Neuron (in vitro differentiated cells): Measurements from ENCODE around the gene DPH1.

Experiments used
- H2AFZ ChIP-seq: one replicate; pipeline ENCODE4 v1.6.1; 2013; ENCODE audit warnings: low read depth, mild to moderate bottlenecking, inconsistent platforms, low read length, moderate library complexity
- H3K27me3 ChIP-seq: one replicate; pipeline ENCODE4 v1.6.1; 2013; ENCODE audit warnings: low read length; ENCODE audit not compliant: insufficient read depth
- H3K36me3 ChIP-seq: one replicate; pipeline ENCODE4 v1.6.1; 2013; ENCODE audit warnings: low read length; ENCODE audit not compliant: insufficient read depth
- H3K4me1 ChIP-seq: one replicate; pipeline ENCODE4 v1.6.1; 2013; ENCODE audit warnings: low read length; ENCODE audit not compliant: insufficient read depth
- H3K4me3 ChIP-seq: 2 replicates; pipeline ENCODE4 v1.5.1; 2013; ENCODE audit warnings: mild to moderate bottlenecking, low read length, moderate library complexity
- H3K9me3 ChIP-seq: one replicate; pipeline ENCODE4 v1.6.1; 2013; ENCODE audit warnings: low read length

Gene DPH1

DNA sequence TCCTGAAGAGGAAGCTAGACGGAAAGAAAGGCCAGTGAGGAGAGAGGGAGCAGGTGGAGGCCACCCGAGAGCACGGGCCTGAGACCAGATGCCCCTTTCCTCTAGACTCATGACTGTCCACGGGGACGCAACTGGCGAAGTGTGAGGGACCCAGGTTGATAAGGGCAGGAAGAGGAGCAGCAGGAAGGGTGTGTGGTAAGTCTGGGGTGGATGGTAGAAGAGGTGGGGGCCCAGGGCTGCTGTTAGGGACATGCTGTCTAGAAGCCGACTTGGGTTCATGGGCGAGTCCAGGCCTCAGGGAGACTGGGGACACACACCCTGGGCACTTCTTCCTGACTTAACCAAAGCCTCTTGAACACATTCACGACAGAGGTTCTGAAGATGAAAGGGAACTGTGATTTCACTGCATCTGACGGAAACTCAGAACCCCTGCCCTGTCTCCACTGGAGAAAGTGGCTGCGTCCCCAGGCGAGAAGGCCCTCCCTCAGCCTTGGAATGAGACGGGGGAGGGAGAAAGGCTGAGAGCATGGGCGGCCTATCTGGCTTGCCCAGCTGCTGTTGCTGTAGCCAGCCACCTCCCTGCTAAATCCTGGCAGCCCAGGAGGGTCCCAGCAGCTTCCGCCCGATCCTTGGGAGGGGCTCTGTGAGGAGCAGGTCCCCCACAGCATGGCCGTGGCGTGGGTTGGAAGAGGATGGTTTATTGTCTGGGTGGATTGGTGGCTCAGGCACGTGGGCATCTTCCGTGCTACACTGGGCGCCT is 30.9 kb downstream of the DPH1 start:
- Histone ChIP-seq H3K36me3 (peaks cover 54% of the 10 kb centered on the region), H3K9me3 (peaks cover 5% of the 10 kb centered on the region), H3K27me3 (no peaks in the 10 kb centered on the region), H3K4me1 (no peaks in the 10 kb centered on the region), H3K4me3 (no peak overlapping the region), H2AFZ (no peak overlapping the region)

DNA sequence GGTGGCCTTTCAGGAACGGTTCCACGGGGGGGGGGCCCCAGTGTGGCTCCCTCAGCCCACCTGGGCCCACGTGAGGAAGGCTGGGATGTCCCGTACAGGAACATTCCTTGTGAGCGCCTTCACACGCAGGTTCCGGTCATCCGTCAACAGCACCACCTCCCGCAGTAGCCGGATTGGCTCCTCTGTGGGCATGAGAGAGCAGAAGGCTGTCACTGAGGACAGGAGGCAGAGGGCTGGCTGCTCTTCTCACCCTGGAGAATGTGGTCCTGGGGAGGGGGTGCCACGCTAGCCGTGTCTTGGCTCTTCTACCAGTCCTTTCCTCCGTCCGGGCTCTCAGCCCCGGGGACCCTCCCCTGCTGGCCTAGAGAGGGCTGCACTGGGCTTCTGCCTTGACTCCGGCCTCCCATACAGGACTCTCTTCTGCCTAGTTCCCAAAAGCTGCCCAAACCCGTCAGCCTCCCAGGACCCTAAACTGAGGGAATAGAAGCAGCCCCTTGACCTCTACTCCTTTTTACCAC is 31.5 kb downstream of the DPH1 start:
- Histone ChIP-seq H2AFZ (no peak overlapping the region), H3K9me3 (peaks cover 5% of the 10 kb centered on the region), H3K4me3 (no peak overlapping the region), H3K4me1 (no peaks in the 10 kb centered on the region), H3K27me3 (no peaks in the 10 kb centered on the region), H3K36me3 (peaks cover 60% of the 10 kb centered on the region)

DNA sequence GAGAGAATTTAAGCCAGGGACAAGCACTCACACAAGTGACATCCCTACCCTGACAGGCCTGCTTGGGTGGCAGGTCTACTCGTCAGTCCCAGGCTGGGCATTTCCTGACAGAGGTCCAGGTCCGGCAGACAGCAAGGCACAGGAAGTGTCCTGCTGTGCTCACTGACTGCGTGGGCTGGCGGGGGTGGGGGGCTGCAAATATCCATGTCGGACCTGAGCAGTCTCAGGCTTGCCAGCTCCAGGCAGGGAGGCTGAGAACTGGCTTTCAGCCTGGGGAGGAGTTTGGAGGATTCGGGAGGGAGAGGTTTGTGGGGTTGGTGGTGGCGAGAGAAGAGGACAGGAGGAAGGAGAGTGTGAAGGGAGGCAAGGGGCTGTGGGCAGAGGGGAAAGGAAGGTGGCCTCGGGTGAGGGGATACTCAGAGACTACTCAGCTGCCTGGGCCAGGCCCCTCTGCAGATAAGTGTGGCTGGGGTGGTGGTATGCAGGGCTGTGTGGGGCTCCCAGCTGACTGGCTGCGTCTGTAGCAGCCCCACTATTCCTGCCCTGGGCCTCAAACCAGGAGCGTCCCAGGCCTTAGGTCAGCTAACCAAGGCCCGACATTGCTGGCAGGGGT is 32.7 kb downstream of the DPH1 start:
- H3K36me3 ChIP-seq, result peaks cover 69% of the 10 kb centered on the region
- H3K4me3 ChIP-seq, result no peak overlapping the region
- H2AFZ ChIP-seq, result no peak overlapping the region
- no peaks in the 10 kb centered on the region for H3K4me1 ChIP-seq
- no peaks in the 10 kb centered on the region for H3K27me3 ChIP-seq
- peaks cover 5% of the 10 kb centered on the region for H3K9me3 ChIP-seq

GRCh38 chr17:2063261-2064146 is 33.6 kb downstream of the DPH1 start:
- H3K4me1 ChIP-seq, result no peaks in the 10 kb centered on the region
- H3K4me3 ChIP-seq, result no peak overlapping the region
- H3K27me3 ChIP-seq, result no peaks in the 10 kb centered on the region
- peaks cover 75% of the 10 kb centered on the region for H3K36me3 ChIP-seq
- H2AFZ ChIP-seq, result no peak overlapping the region
- H3K9me3 ChIP-seq, result peaks cover under 1% of the 10 kb centered on the region

GRCh38 chr17:2064147-2064489 is 34.2 kb downstream of the DPH1 start:
- no peak overlapping the region for H2AFZ ChIP-seq
- H3K4me3 ChIP-seq, result no peak overlapping the region
- peaks cover 81% of the 10 kb centered on the region for H3K36me3 ChIP-seq
- no peaks in the 10 kb centered on the region for H3K9me3 ChIP-seq
- no peaks in the 10 kb centered on the region for H3K4me1 ChIP-seq
- no peaks in the 10 kb centered on the region for H3K27me3 ChIP-seq

GRCh38 chr17:2064520-2064971 is 34.6 kb downstream of the DPH1 start:
- H3K36me3 ChIP-seq, result peaks cover 84% of the 10 kb centered on the region
- H3K27me3 ChIP-seq, result no peaks in the 10 kb centered on the region
- H2AFZ ChIP-seq, result no peak overlapping the region
- H3K4me3 ChIP-seq, result no peak overlapping the region
- no peaks in the 10 kb centered on the region for H3K4me1 ChIP-seq
- H3K9me3 ChIP-seq, result no peaks in the 10 kb centered on the region

GRCh38 chr17:2064980-2065785 is 35.2 kb downstream of the DPH1 start:
- Histone ChIP-seq H3K4me3 (no peak overlapping the region), H3K27me3 (no peaks in the 10 kb centered on the region), H3K36me3 (peaks cover 84% of the 10 kb centered on the region), H3K9me3 (no peaks in the 10 kb centered on the region), H2AFZ (no peak overlapping the region), H3K4me1 (no peaks in the 10 kb centered on the region)

GRCh38 chr17:2065949-2066400 is 36.0 kb downstream of the DPH1 start:
- Histone ChIP-seq H3K4me1 (no peaks in the 10 kb centered on the region), H3K4me3 (no peak overlapping the region), H2AFZ (no peak overlapping the region), H3K27me3 (no peaks in the 10 kb centered on the region), H3K36me3 (peaks cover 84% of the 10 kb centered on the region), H3K9me3 (no peaks in the 10 kb centered on the region)

- H3K4me3 ChIP-seq, result no peak overlapping the region
- H3K4me1 ChIP-seq, result no peaks in the 10 kb centered on the region
- H3K9me3 ChIP-seq, result no peaks in the 10 kb centered on the region
- H3K27me3 ChIP-seq, result no peaks in the 10 kb centered on the region
- H3K36me3 ChIP-seq, result peaks cover 78% of the 10 kb centered on the region
- no peak overlapping the region for H2AFZ ChIP-seq
Observed at GRCh38 chr17:2067048-2067561, 37.2 kb downstream of the DPH1 start.

- no peaks in the 10 kb centered on the region for H3K27me3 ChIP-seq
- no peaks in the 10 kb centered on the region for H3K9me3 ChIP-seq
- H3K4me1 ChIP-seq, result no peaks in the 10 kb centered on the region
- no peak overlapping the region for H3K4me3 ChIP-seq
- H2AFZ ChIP-seq, result no peak overlapping the region
- peaks cover 82% of the 10 kb centered on the region for H3K36me3 ChIP-seq
Observed at GRCh38 chr17:2067608-2068024, 37.7 kb downstream of the DPH1 start.

- Histone ChIP-seq H3K4me3 (no peak overlapping the region), H2AFZ (no peak overlapping the region), H3K36me3 (peaks cover 81% of the 10 kb centered on the region), H3K27me3 (no peaks in the 10 kb centered on the region), H3K4me1 (no peaks in the 10 kb centered on the region), H3K9me3 (no peaks in the 10 kb centered on the region)
Observed at GRCh38 chr17:2068031-2068518, 38.1 kb downstream of the DPH1 start.

- H3K4me1 ChIP-seq, result no peaks in the 10 kb centered on the region
- no peaks in the 10 kb centered on the region for H3K27me3 ChIP-seq
- no peak overlapping the region for H3K4me3 ChIP-seq
- no peak overlapping the region for H2AFZ ChIP-seq
- no peaks in the 10 kb centered on the region for H3K9me3 ChIP-seq
- peaks cover 80% of the 10 kb centered on the region for H3K36me3 ChIP-seq
Observed at GRCh38 chr17:2068519-2069051, 38.6 kb downstream of the DPH1 start.
